HCT116 (cell line): ENCODE data around the gene TMEM240. TPM values are rescaled to one million over a fixed set of nuclear protein-coding genes. Genes with fewer than 3 reads are reported as not detected.

Experiments used
- ATAC-seq: fragments of 200-7000 bp; cut with Tn5 transposase; 2 replicates; pipeline ENCODE4 v1.9.1; 2020; ENCODE audit warnings: mild to moderate bottlenecking, moderate library complexity
- BruUV-seq: library from RNA; stranded (reverse); fragments of 400-500 nt; replicated peaks from 2 replicates; lab custom pipeline; 2021; lab: Mats Ljungman, UMichigan
- CTCF ChIA-PET: fragments of 300-600 bp; sonication (Branson Sonifier 250); formaldehyde crosslinking; loops from one replicate; lab custom pipeline; 2021; ENCODE audit warnings: antibody characterized with exemption; lab: Charles Lee
- POLR2A ChIA-PET: fragments of 300-600, 350-600 bp; sonication (Branson Sonifier 250); formaldehyde crosslinking; loops from one replicate; lab custom pipeline; 2021; ENCODE audit warnings: antibody characterized with exemption; lab: Charles Lee
- RAD21 ChIA-PET, 2 experiments: fragments of 300-600 bp; sonication (Branson Sonifier 250); formaldehyde crosslinking; loops; one replicate each; lab custom pipeline; 2023; ENCODE audit warnings: low total read pairs in 2 of 2; ENCODE audit not compliant: uncharacterized antibody in 2 of 2, unreplicated experiment in 2 of 2, low non-redundant PET in 1 of 2; lab: Charles Lee
- DNase-seq: peaks from one replicate; pipeline ENCODE4 v3.0.0-alpha.2; 2010; ENCODE audit warnings: low read depth, low spot score
- H2AFZ ChIP-seq: fragments of 200-600 bp; shearing (Covaris generic), sonication (generic); 2 replicates; pipeline ENCODE4 v1.6.1; 2017; ENCODE audit warnings: low read depth, mixed run types, mixed read lengths, antibody characterized with exemption, low read length; ENCODE audit not compliant: poor library complexity, severe bottlenecking
- H3K27ac ChIP-seq: 2 replicates; pipeline ENCODE4 v1.5.1; 2012; ENCODE audit warnings: low read depth, low read length
- H3K27me3 ChIP-seq: fragments of 200-600 bp; sonication (generic); 2 replicates; pipeline ENCODE4 v1.6.1; 2016; ENCODE audit warnings: mixed run types, low read length, mixed read lengths; ENCODE audit not compliant: insufficient read depth
- H3K36me3 ChIP-seq, 2 experiments: fragments of 200-500 bp in 1 of 2; fragments of 200-600 bp in 1 of 2; sonication (Bioruptor generic) in 1 of 2; sonication (generic) in 1 of 2; 2 replicates each; pipeline versions ENCODE4 v1.5.1 to v1.6.1; 2014 to 2016; ENCODE audit warnings: low read length in 2 of 2, inconsistent platforms in 1 of 2, mixed read lengths in 1 of 2, mixed run types in 1 of 2; ENCODE audit not compliant: insufficient read depth in 2 of 2, control insufficient read depth in 1 of 2
- H3K4me1 ChIP-seq, 2 experiments: fragments of 200-600 bp in 1 of 2; sonication (generic) in 1 of 2; 2 replicates each; pipeline versions ENCODE4 v1.5.1 to v1.6.1; 2012 to 2017; ENCODE audit warnings: low read length in 2 of 2, inconsistent platforms in 1 of 2, mild to moderate bottlenecking in 1 of 2, mixed read lengths in 1 of 2, mixed run types in 1 of 2, moderate library complexity in 1 of 2; ENCODE audit not compliant: insufficient read depth in 2 of 2, control insufficient read depth in 1 of 2
- H3K4me2 ChIP-seq: fragments of 200-600 bp; sonication (generic); 2 replicates; pipeline ENCODE4 v1.6.1; 2017; ENCODE audit warnings: mixed run types, low read length, mixed read lengths
- H3K4me3 ChIP-seq, 2 experiments: fragments of 200-600 bp in 1 of 2; sonication (generic) in 1 of 2; replicated peaks in 1 of 2; 2 replicates each; pipeline ENCODE4 v1.5.1; 2011 to 2016; ENCODE audit warnings: low read length in 2 of 2, control low read depth in 1 of 2, low read depth in 1 of 2, mild to moderate bottlenecking in 1 of 2, mixed read lengths in 1 of 2, mixed run types in 1 of 2
- H3K79me2 ChIP-seq: fragments of 200-600 bp; sonication (generic); 2 replicates; pipeline ENCODE4 v1.6.1; 2017; ENCODE audit warnings: mild to moderate bottlenecking, mixed run types, low read length, moderate library complexity, mixed read lengths; ENCODE audit not compliant: insufficient read depth
- H3K9ac ChIP-seq: fragments of 200-600 bp; sonication (generic); 2 replicates; pipeline ENCODE4 v1.6.1; 2016; ENCODE audit warnings: low read length, mixed read lengths
- H3K9me2 ChIP-seq: fragments of 200-600 bp; sonication (generic), shearing (Covaris generic); 2 replicates; pipeline ENCODE4 v1.6.1; 2017; ENCODE audit warnings: mixed run types, mild to moderate bottlenecking, moderate library complexity; ENCODE audit not compliant: insufficient read depth
- H3K9me3 ChIP-seq, 2 experiments: fragments of 200-500 bp in 1 of 2; fragments of 200-600 bp in 1 of 2; sonication (Bioruptor generic) in 1 of 2; sonication (generic) in 1 of 2; 2 replicates each; pipeline ENCODE4 v1.6.1; 2014 to 2017; ENCODE audit warnings: low read length in 2 of 2, mixed read lengths in 2 of 2, inconsistent platforms in 1 of 2, low read depth in 1 of 2, mild to moderate bottlenecking in 1 of 2, mixed run types in 1 of 2, moderate library complexity in 1 of 2; ENCODE audit not compliant: control insufficient read depth in 1 of 2, insufficient read depth in 1 of 2
- H4K20me1 ChIP-seq: fragments of 200-600 bp; sonication (generic), shearing (Covaris generic); 2 replicates; pipeline ENCODE4 v1.6.1; 2017; ENCODE audit warnings: mixed run types, mild to moderate bottlenecking, moderate library complexity; ENCODE audit not compliant: insufficient read depth
- CEBPB ChIP-seq: IDR thresholded peaks from 2 replicates; pipeline ENCODE4 v1.6.1; 2012; ENCODE audit warnings: low read depth
- CTCF ChIP-seq, 3 experiments: fragments of 200-600 bp in 1 of 3; sonication (generic) in 1 of 3; IDR thresholded peaks in 2 of 3; conservative IDR thresholded peaks in 1 of 3; 2 replicates each; pipeline ENCODE4 v1.5.1; 2012 to 2017; ENCODE audit warnings: low read depth in 2 of 3, low read length in 2 of 3, antibody characterized with exemption in 1 of 3, borderline replicate concordance in 1 of 3, control low read depth in 1 of 3, mild to moderate bottlenecking in 1 of 3, mixed read lengths in 1 of 3, mixed run types in 1 of 3, moderate library complexity in 1 of 3; ENCODE audit not compliant: insufficient read depth in 1 of 3
- EZH2 ChIP-seq: fragments of 200-600 bp; sonication (generic); IDR thresholded peaks from 2 replicates; pipeline ENCODE4 v1.6.1; 2017; ENCODE audit warnings: antibody characterized with exemption, mixed run types
- EZH2phosphoT487 ChIP-seq: fragments of 200-600 bp; IDR thresholded peaks from 2 replicates; pipeline ENCODE4 v1.6.1; 2018; ENCODE audit warnings: antibody characterized with exemption, borderline replicate concordance
- JUND ChIP-seq: IDR thresholded peaks from 2 replicates; pipeline ENCODE4 v1.6.1; 2012
- POLR2A ChIP-seq: IDR thresholded peaks from 2 replicates; pipeline ENCODE4 v1.7.0; 2011; ENCODE audit warnings: borderline replicate concordance; ENCODE audit not compliant: insufficient read depth, insufficient read length; ENCODE audit errors: extremely low read depth
- POLR2AphosphoS5 ChIP-seq: IDR thresholded peaks from 2 replicates; pipeline ENCODE4 v1.6.1; 2011; ENCODE audit warnings: mild to moderate bottlenecking, low read depth, low read length, moderate library complexity
- SIN3A ChIP-seq: IDR thresholded peaks from 2 replicates; pipeline ENCODE4 v1.6.1; 2012; ENCODE audit warnings: low read depth
- SP1 ChIP-seq: IDR thresholded peaks from 2 replicates; pipeline ENCODE4 v1.6.1; 2012; ENCODE audit warnings: low read depth
- YY1 ChIP-seq: IDR thresholded peaks from 2 replicates; pipeline ENCODE4 v1.6.1; 2011; ENCODE audit warnings: low read length, low read depth, moderate library complexity, mild to moderate bottlenecking; ENCODE audit not compliant: insufficient replicate concordance; ENCODE audit errors: extremely low read depth
- ZFX ChIP-seq: fragments of 450-650 bp; IDR thresholded peaks from 2 replicates; pipeline ENCODE4 v1.6.1; 2017
- intact Hi-C: fragments of 100-400 bp; cut with micrococcal nuclease; formaldehyde crosslinking; loops from 2 replicates; pipeline ENCODE4 v1.10.0; 2022
- total RNA-seq: library from RNA; stranded (reverse); gene quantifications from one replicate; pipeline ENCODE4 v1.2.1, GENCODE V29; 2021; ENCODE audit not compliant: unreplicated experiment
- TF ChIP-seq, protein P1 (sequence below): IDR thresholded peaks from 2 replicates; pipeline ENCODE4 v1.6.1; 2012; ENCODE audit warnings: low read depth
- TF ChIP-seq, protein P2 (sequence below): IDR thresholded peaks from 2 replicates; pipeline ENCODE4 v1.6.1; 2012

The TMEM240 gene
- total RNA-seq, 1 experiment from 2014 or later, result 2.3 TPM

DNA sequence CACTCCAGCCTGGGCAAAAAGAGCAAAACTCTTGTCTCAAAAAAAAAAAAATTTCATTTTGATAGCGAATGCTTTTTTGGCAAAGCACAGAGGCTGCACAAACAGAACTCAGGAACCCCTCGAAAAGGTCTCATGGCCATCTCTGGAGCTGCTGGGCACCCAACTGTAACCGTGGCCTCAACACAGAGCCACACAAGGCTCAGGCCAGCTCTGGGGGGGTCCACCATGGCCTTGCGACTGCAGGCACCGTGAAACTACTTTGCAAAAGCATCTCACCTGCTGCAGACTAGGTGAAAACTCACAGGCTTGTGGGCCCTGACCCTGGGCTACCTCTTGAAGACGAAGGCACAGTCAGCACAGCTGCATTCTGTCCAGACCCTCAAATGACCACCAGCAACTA, 16.1 kb upstream of the TMEM240 start:
- POLR2A ChIA-PET, result no interaction called here
- Histone ChIP-seq H3K79me2 (peaks cover 38% of the 10 kb centered on the region; the same call in 1 of the 2 replicates), H4K20me1 (no peaks in the 10 kb centered on the region), H3K4me3 (no peak overlapping the region), H2AFZ (no peak overlapping the region), H3K36me3 (peaks cover 3 to 4% of the 10 kb centered on the region in 2 experiments; a peak in 3 of 4 replicates), H3K27me3 (no peaks in the 10 kb centered on the region), H3K9me3 (no peaks in the 10 kb centered on the region), H3K4me2 (no peak overlapping the region), H3K9me2 (no peaks in the 10 kb centered on the region), H3K27ac (no peak overlapping the region), H3K9ac (no peak overlapping the region), H3K4me1 (peaks cover 0 to 16% of the 10 kb centered on the region in 2 experiments; a peak in 2 of 4 replicates)
- CTCF ChIA-PET, result no interaction called here
- RAD21 ChIA-PET, result no interaction called here
- intact Hi-C loops, result no loop called here
- BruUV-seq, result no TSS peak
- no peak for DNase-seq
- TF ChIP-seq SIN3A (no peak), POLR2AphosphoS5 (no peak), CEBPB (no peak), SP1 (no peak), CTCF (IDR thresholded peaks at IDR 0.05 in 2 of 3, conservative IDR thresholded peaks at IDR 0.05 in 1 of 3; ENCODE audit: borderline replicate concordance in 1 of 3, insufficient read depth in 1 of 3, low read depth in 2 of 3, low read length in 2 of 3) (no peak), POLR2A (no peak), ZFX (no peak), YY1 (no peak), EZH2 (no peak), JUND (no peak), EZH2phosphoT487 (no peak)
- TF ChIP-seq, protein P1, sequence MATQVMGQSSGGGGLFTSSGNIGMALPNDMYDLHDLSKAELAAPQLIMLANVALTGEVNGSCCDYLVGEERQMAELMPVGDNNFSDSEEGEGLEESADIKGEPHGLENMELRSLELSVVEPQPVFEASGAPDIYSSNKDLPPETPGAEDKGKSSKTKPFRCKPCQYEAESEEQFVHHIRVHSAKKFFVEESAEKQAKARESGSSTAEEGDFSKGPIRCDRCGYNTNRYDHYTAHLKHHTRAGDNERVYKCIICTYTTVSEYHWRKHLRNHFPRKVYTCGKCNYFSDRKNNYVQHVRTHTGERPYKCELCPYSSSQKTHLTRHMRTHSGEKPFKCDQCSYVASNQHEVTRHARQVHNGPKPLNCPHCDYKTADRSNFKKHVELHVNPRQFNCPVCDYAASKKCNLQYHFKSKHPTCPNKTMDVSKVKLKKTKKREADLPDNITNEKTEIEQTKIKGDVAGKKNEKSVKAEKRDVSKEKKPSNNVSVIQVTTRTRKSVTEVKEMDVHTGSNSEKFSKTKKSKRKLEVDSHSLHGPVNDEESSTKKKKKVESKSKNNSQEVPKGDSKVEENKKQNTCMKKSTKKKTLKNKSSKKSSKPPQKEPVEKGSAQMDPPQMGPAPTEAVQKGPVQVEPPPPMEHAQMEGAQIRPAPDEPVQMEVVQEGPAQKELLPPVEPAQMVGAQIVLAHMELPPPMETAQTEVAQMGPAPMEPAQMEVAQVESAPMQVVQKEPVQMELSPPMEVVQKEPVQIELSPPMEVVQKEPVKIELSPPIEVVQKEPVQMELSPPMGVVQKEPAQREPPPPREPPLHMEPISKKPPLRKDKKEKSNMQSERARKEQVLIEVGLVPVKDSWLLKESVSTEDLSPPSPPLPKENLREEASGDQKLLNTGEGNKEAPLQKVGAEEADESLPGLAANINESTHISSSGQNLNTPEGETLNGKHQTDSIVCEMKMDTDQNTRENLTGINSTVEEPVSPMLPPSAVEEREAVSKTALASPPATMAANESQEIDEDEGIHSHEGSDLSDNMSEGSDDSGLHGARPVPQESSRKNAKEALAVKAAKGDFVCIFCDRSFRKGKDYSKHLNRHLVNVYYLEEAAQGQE, result no peak
- TF ChIP-seq, protein P2, sequence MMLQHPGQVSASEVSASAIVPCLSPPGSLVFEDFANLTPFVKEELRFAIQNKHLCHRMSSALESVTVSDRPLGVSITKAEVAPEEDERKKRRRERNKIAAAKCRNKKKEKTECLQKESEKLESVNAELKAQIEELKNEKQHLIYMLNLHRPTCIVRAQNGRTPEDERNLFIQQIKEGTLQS, result no peak
- ATAC-seq, result no peak
